GM21447 (cell line): ENCODE results near the gene RPTOR.
"Not testable (repeated sequence)": the region's sequence is repeated elsewhere in the genome, so short reads cannot be mapped to it uniquely, and the experiment has no call there.

ENCODE experiments used
- ATAC-seq: cut with Tn5 transposase; IDR thresholded peaks from one replicate; pipeline ENCODE4 v1.9.1; 2021; ENCODE audit not compliant: unreplicated experiment

The RPTOR gene

DNA sequence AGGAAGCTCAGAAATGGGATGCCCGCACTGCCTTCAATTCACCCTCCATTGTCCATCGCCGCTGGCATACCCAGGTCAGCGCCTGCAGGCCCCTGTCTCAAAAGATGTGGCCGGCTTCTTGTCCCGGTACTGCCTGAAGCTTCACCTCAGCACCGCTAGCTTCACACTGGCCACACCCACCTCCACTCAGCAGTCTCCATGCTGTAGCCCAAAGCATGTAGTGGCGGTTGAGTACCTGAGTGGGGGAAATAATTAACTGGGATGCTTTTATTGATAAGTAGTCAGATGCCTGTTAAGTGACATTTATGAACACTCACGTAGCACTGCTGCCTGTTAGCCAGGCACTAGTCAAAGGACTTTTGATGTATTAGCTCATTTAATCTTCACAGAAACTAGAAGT, 143.2 kb downstream of the RPTOR start:
- ATAC-seq = no peak

DNA sequence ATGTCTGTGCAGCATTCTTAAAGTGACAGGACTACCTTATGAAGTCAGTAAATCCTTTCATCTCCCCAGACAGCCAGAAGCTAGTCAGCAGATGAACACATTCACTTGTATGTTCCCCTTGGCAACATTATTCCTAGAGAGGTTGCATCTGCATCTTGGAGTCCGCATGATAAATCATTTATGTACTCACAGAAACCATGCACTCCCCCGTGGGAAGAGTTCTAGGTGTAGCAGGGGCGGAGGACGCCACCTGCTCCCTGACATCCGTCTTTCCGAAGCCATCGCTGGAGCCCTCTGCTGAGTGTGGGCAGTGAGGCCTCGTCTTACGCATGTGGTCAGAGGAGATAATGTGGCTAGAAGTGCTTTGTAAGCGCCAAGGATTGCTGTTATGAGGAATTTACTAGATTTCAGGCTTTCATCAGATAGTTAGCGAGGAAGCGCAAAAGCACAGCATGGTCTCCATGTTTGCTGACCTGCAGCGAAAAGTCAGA, 144.5 kb downstream of the RPTOR start:
- no peak for ATAC-seq

DNA sequence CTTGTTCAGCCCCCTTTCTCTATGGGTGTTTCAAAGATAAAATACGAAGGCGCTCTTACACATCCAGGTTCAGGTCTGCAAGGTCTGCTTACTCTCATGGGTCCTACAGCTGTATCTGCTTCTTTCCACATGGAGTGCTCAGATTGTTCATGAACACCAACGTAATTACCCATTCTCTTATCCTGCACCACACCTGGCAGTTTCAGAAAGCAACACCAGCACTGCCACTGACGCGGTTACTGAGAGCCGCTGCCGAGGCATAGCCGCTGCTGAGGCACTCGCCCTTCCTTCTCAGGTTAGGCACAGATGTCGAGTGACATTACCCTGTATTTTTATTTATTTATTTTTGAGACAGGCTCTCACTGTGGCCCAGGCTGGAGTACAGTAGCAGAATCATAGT, 147.1 kb downstream of the RPTOR start:
- no peak for ATAC-seq

DNA sequence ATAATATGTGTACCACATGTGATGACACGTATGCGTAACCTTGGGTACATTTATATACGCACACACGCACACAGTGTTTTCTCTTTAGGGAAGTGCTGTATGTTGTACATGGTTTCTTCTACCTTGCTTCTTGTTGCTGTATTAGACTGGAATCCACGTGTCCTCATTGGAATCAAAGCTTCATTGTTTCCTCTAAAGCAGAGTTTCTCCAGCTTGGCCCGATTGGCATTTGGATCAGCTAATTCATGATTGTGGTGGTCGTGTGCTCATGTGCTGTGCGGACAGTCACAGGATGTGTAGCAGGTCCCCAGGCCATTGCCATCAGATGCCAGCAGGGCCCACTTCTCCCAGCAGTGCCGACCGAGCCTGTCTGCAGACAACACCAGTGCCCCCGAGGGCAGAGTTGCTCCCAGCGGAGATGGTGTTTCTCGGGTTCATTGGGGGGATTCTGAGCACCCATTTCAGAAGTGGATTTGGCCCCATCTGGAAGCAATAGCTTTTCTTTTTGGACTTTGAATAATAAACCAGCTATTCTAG, 148.4 kb downstream of the RPTOR start:
- ATAC-seq = no peak

DNA sequence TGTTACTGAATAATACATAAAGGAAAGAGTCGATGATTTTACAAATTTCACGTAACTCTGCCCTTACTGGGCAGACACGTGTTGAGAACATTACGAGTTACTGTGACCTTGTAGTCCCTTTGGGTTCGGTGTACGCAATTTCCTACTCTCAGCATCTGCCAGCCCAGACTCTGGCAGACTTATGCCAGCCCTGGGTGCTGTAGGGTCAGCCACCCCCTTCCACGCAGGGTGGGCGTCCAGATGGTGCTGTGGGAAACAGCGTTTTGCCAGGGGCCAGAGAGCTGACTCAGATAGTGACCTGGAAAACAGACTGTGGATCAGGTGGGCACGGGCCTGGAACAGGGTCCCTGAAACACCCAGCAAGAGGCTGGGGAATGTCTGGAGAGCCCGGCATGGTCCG, 148.9 kb downstream of the RPTOR start:
- no peak for ATAC-seq

DNA sequence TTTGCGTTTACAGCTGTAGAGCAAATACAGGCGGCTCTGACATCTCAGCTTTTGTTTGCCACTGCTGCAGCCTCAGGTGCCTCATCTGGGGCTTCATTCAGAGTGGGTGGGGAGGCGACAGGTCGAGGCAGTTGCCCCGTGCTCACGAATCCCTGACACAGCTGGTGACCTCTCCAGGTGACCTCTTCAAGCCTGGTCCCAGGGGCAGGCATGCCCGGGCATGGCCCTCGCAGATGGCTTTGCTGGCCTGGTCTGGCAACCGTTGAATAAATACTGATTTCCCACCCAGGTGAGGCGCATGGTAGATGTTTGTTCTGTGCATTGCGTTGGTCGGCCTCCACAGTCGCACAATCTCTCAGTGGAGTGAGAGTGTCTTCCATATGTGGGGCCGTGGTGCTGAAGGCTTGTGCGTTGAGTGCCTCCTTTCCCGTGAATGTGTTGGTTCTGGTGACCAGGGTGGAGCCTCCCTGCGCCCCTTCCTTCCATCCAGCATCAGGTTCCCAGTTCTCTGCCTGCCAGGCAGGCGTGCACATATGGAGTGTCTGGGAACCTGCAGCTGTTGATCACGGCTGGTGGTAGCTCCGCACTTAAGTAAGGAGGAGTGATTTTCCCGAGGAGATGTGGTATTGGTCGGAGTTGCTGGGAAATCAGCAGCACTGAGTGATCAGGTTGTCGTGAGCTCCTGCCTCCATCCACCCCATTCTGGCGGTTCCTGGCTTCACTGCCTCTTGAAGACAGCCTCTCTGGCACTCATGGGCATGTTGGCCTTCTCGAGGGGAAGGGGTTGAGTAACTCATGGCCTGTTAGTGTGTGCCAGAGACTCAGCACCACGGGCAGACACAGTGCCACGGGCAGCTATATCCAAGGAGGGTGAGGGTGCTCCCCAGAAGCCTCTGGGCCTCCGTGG, 149.7 kb downstream of the RPTOR start:
- ATAC-seq = no peak

DNA sequence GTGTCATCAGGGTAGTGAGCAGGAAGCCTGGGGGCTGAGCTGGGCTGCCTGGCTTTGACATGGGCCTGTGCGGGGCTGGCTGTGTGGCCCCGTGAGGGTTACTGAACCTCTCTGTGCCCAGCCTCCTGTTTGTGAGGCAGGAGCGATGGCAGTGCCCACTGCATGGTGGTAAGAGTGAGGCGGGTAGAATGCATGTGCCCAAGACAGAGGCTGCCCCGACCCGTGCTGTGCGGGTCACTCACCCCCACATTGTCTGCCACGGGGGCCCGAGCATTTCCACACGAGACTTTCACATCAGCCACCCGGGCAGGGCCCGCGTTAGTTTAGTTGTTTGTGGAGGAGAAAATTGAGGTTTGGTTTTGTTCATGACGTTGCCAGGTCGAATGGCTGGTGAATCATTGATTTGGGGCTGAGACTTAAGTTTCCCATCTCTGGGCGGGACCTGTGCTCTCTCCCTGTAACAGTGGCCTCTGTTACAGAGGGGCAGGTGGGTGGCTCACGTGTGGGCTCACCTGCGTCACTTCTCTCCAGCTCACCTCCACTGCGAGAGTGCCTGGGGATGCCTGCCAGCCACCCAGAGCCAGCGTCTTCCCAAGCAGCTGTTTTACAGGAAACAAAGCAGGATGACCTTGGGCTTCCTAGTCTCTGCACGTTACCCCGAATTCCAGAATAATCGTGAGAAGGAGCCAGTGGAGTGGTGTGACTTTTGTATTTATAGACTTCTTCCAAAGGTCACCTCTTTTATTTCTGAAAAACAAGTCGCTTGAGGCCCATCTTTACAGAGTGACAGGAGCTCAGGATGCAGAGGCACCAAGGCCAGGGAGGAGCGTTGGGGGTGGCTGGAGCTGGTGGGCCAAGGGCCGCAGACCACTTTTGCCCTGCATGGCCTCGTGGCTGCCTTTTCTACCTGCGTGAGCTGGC, 150.6 kb downstream of the RPTOR start:
- ATAC-seq = no peak

DNA sequence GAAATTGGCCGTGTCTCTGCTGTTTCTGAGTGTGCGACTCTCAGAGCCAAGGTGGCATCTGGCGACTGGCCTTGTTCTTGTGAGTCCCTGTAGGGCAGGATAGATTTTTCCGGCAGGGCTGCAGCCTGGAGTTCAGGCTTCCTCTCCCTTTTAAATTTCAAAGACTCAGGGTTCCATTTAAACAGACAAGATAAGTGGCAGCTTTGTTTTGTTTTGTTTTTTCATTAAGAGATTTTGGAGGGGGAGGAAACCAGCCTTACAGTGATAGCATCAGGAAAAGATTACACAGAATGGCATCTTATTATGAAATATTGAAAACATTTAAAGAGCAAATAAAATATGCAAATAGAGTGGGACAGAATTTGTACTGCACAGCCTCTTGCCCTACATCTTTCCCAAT, 151.3 kb downstream of the RPTOR start:
- no peak for ATAC-seq

DNA sequence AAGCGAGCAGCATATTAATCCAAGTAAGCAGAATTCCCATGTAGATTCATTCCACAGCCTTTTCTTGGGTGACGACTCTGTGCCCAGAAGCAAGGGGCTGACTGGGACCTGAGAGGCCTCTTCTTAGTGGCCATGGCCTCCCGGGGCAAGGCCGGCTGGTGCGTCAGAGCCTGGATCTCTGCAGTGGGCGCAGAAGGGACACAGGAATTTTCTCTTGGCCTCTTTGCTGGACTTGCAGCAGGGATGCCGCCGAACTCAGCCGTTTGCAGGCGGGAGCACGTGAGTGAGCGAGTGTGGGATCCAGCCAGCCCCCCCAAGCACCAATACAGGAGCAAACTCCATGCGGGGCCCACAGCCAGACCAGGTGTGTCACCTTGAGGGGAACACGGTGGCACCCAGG, 151.8 kb downstream of the RPTOR start:
- no peak for ATAC-seq

DNA sequence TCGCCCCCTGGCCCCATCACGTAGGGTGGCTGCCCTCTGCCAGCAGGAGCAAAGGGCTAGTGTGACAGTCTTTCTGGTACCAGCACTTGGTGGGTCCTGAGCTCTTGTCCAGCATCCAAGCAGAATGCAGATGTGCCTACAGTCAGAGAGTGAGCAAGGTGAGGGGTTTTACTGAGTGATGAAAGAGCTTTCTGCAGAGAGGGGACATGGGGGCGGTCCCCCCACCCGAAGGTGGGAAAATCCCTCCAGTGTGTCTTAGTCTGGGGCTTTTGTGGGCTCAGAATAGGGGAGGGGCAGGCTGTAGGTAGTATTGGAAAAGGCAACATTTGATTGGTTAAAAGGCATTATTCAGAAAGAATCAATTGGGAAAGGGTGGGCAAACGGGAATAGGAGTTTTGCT, 152.3 kb downstream of the RPTOR start:
- ATAC-seq = no peak

DNA sequence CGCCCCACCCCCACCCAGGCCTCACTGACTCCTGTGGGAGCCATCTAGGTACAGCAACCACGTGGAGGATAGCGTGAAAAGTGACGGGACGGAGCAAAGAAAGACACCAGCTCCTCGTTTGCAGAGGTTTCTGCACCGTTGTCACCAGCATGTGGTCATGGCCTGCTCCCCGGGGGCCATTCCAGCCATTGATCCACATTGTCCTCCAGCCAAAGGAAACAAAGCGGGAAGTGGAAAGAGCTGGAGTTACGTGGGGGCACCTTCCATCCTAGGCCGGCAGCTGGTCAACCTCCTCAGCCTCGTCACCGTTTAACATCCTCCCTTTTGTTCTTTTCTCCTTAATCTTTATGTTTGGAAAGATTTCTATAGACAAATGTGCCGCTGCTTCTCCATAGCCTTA, 153.7 kb downstream of the RPTOR start:
- no peak for ATAC-seq

DNA sequence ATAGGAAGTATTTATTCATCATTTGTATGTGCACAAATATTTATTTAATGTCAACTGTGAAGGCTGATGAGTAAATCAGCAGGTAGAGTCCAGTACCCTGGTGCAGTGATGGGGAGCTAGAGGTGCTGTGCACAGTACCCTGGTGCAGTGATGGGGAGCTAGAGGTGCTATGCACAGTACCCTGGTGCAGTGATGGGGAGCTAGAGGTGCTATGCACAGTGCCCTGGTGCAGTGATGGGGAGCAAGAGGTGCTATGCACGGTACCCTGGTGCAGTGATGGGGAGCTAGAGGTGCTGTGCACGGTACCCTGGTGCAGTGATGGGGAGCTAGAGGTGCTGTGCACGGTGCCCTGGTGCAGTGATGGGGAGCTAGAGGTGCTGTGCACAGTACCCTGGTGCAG, 154.6 kb downstream of the RPTOR start:
- ATAC-seq = not testable (repeated sequence)

DNA sequence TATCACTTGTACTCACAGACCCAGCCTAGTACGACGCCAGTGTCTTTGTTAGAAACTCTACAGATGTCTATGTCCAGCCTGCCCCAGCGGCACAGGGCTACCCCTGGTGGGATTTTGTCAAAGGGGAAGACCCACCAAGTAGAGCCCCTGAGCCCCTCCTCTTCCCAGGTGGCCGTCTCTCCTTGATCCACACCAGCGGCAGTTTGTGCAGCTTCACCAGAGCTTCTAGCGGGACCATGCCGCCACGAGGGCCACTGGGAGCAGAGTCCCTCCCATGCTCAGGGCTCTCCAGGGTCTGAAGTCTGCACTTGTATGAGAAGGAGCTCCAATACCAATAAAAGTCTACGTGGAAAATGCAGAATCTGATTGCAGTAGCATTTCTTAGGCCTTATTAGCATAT, 157.1 kb downstream of the RPTOR start:
- no peak for ATAC-seq

DNA sequence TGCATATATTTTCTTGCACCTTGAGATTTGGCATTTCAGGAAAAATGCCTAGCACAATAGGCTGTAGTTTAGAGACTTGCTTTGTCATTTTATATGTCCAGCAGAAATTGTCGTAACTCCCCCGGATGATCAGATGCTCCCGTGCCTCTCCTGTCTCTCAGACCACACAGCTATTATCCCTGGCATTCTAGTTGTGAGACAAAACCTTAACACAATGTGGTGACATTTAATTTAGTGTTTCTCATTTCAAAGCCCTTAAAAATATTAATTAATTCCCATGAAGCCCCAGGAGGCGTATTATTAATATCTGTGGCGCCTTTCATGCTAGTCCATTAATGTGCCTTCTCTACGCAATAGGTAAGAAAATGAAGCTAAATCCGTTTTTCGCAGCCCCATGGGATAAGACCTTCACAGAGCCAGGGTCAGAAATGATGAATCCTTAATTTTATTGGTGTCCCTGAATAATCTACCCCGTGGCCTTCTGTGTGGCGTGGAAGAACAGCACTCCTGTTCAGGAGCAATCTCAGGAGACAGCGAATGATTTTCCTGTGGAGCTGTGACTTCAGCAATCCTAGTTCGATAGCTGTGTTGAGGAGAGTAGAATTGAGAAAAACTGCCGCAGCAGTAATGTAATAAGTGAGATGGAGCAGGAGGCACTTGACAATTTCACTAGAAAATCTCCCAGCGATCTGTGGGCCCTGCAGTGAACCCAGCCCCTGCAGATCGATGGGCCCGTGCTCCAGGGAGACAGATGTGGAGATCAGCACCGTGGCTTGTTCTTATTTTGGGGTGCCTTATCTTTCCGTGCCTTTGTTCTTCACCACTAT, 157.9 kb downstream of the RPTOR start:
- no peak for ATAC-seq

DNA sequence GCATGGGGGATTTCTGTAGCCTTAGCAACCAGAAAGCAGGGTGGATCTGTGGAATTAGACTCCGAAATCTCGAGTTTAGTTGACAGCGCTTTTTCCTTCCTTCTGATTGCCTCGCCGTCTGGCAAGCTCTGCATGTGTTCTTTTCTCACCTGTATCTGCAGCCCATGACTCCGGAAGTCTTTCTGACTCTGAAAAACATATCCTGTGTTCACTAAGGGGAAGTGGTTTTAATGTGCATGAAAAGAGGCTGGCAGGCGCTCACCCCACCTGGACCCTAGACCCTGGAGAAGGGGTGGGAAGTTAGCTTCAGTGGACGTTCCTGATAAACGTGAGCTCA, 158.5 kb downstream of the RPTOR start:
- ATAC-seq = no peak

DNA sequence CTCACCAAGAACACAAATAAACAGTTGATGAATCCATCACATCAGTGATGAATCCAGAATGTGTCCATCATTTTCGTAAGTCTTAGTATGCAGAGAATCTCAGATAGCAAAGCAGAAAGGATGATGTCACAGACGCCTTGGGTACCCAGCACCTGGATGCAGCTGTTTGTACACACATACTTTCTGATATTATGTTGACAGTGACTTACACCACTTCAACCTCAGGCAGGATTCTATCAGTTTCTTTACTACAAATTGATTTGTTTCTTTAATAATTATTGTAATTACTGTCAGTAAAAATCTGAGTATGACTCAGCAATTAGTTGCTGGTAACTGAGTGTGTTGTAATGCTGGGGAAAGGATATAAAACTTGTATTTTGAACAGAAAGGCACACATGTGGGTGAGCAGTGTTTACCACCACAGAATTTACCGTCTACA, 159.8 kb downstream of the RPTOR start:
- no peak for ATAC-seq

DNA sequence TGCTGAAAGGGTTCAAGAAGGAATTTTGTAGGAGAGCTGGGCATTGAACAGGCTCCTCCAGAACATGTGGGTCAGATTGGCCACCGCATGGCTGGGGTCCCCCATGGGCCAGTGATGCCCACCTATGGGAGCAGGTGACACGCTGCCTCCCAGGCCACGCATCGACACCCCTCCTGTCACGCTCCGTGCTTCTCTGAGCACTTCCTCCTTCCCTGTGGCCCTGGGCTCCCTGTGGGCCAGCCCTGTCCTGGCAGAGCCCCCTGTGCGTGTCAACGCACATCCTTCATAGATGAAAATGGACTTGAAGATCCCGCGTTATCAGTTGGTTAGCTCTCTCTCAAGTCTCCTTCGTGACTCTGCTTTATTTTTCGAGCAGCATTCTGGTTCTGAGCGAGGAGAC, 160.3 kb downstream of the RPTOR start:
- no peak for ATAC-seq

DNA sequence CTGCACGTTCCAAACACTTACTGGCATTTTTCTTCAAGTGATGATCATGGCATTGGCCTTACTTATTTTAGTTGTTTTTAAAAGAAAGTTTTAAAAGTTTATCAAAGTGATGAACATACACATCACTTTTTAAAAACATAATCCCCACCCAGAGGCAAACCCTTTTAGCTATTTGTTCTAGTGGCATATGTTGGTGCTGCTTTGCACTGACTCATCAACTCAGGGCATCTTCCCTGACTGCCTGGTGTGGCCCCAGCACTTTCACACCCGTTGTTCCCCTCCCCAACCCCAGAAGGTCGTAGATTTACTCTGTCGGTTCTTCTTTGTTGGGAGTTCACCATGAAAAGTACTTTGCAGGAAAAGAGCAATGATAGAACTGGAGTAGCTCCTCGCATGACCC, 161.3 kb downstream of the RPTOR start:
- no peak for ATAC-seq

DNA sequence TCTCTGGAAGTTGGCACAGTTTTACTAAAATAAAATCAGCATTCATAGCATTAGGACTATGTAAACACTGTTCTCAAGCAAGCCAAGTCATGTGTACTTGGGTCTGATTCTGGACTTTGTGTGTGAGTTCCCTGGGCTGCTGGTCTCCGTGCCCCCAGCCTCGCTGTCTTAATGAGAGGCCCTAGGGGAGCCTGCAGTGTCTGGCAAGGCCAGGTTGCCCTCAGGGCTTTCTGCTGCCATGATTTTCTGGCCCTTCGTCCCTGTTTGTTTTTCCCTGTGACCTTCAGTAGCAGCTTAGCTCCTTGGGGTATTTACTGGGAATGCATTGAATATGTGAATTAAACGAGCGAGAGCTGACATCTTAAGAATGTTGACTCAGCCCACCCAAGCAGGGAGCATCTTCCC, 161.8 kb downstream of the RPTOR start:
- ATAC-seq = no peak

DNA sequence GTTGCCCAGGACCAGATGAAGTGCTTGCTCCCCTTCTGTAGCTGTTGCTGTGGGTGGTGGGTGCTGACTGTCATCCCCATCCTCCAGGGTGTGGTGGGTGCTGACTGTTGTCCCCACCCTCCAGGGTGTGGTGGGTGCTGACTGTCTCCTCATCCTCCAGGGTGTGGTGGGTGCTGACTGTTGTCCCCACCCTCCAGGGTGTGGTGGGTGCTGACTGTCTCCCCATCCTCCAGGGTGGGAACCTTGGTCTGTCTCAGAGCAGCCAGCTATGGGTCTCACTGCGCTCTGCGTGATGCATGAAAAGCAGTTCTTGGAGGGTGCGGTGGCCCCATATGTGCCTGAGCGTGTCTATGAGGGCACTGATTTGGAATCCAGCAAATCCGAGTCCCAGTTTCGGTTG, 163.8 kb downstream of the RPTOR start:
- no peak for ATAC-seq
